ENCODE results near the gene HMMR.

- TF ChIP-seq, protein P1, sequence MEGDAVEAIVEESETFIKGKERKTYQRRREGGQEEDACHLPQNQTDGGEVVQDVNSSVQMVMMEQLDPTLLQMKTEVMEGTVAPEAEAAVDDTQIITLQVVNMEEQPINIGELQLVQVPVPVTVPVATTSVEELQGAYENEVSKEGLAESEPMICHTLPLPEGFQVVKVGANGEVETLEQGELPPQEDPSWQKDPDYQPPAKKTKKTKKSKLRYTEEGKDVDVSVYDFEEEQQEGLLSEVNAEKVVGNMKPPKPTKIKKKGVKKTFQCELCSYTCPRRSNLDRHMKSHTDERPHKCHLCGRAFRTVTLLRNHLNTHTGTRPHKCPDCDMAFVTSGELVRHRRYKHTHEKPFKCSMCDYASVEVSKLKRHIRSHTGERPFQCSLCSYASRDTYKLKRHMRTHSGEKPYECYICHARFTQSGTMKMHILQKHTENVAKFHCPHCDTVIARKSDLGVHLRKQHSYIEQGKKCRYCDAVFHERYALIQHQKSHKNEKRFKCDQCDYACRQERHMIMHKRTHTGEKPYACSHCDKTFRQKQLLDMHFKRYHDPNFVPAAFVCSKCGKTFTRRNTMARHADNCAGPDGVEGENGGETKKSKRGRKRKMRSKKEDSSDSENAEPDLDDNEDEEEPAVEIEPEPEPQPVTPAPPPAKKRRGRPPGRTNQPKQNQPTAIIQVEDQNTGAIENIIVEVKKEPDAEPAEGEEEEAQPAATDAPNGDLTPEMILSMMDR (IDR thresholded peaks at IDR 0.05) = no peak
- no peak for TF ChIP-seq EZH2 (IDR thresholded peaks at IDR 0.05; ENCODE audit: borderline replicate concordance, insufficient read depth, low read depth, low read length, poor library complexity, severe bottlenecking)
Observed at GRCh38 chr5:163502521-163502920, 42.1 kb downstream of the HMMR start.
